Activated T-cell treated with anti-CD3 and anti-CD28 coated beads for 4 hours (primary cell): ENCODE measurements around the gene NRXN3.

Source experiments
- DNase-seq: peaks from one replicate; pipeline ENCODE4 v3.0.0-alpha.2; 2020

The NRXN3 gene

GRCh38 chr14:79275292-79275655 lies 1105.1 kb downstream of the NRXN3 start:
- DNase-seq: no peak

- no peak for DNase-seq
Observed at GRCh38 chr14:79278286-79278797, 1108.2 kb downstream of the NRXN3 start.

GRCh38 chr14:79278798-79279644 lies 1108.8 kb downstream of the NRXN3 start:
- no peak for DNase-seq

- no peak for DNase-seq
Observed at GRCh38 chr14:79279645-79280597, 1109.7 kb downstream of the NRXN3 start.

- no peak for DNase-seq
Observed at GRCh38 chr14:79281244-79282152, 1111.3 kb downstream of the NRXN3 start.

GRCh38 chr14:79284621-79285020 lies 1114.4 kb downstream of the NRXN3 start:
- no peak for DNase-seq

- DNase-seq: no peak
Observed at GRCh38 chr14:79285263-79285662, 1115.1 kb downstream of the NRXN3 start.

GRCh38 chr14:79287976-79288375 lies 1117.8 kb downstream of the NRXN3 start:
- no peak for DNase-seq

GRCh38 chr14:79293482-79294177 lies 1123.5 kb downstream of the NRXN3 start:
- no peak for DNase-seq

GRCh38 chr14:79294499-79294898 lies 1124.3 kb downstream of the NRXN3 start:
- DNase-seq: no peak

GRCh38 chr14:79295385-79295784 lies 1125.2 kb downstream of the NRXN3 start:
- no peak for DNase-seq

GRCh38 chr14:79298373-79298772 lies 1128.2 kb downstream of the NRXN3 start:
- DNase-seq: no peak

GRCh38 chr14:79299162-79299561 lies 1129.0 kb downstream of the NRXN3 start:
- DNase-seq: no peak

- DNase-seq: no peak
Observed at GRCh38 chr14:79304279-79304678, 1134.1 kb downstream of the NRXN3 start.

GRCh38 chr14:79306546-79306945 lies 1136.4 kb downstream of the NRXN3 start:
- DNase-seq: no peak

- no peak for DNase-seq
Observed at GRCh38 chr14:79318371-79318770, 1148.2 kb downstream of the NRXN3 start.

- DNase-seq: no peak
Observed at GRCh38 chr14:79320561-79320960, 1150.4 kb downstream of the NRXN3 start.

- no peak for DNase-seq
Observed at GRCh38 chr14:79321070-79321469, 1150.9 kb downstream of the NRXN3 start.

- no peak for DNase-seq
Observed at GRCh38 chr14:79325071-79325470, 1154.9 kb downstream of the NRXN3 start.

- DNase-seq: no peak
Observed at GRCh38 chr14:79325557-79325956, 1155.4 kb downstream of the NRXN3 start.

GRCh38 chr14:79328863-79329262 lies 1158.7 kb downstream of the NRXN3 start:
- DNase-seq: no peak

- no peak for DNase-seq
Observed at GRCh38 chr14:79331830-79332229, 1161.7 kb downstream of the NRXN3 start.
